HG03378 (cell line): ENCODE data around the gene ZNF784.
A peak's percentile ranks its signal among the peaks of the same experiment; 100 is the strongest.

Experiments
- ATAC-seq: cut with Tn5 transposase; IDR thresholded peaks from one replicate; pipeline ENCODE4 v1.9.1; 2021; ENCODE audit warnings: mild to moderate bottlenecking, moderate library complexity; ENCODE audit not compliant: unreplicated experiment

The ZNF784 gene

GRCh38 chr19:55605207-55605636 lies 19.1 kb downstream of the ZNF784 start:
- peak; percentile 43 for ATAC-seq

GRCh38 chr19:55603581-55604292 lies 20.6 kb downstream of the ZNF784 start:
- no peak for ATAC-seq

GRCh38 chr19:55603115-55603514 lies 21.3 kb downstream of the ZNF784 start:
- no peak for ATAC-seq

- ATAC-seq, result no peak
Observed at GRCh38 chr19:55602104-55603001, 22.0 kb downstream of the ZNF784 start.

GRCh38 chr19:55601084-55601483 lies 23.3 kb downstream of the ZNF784 start:
- ATAC-seq, result no peak

- ATAC-seq, result no peak
Observed at GRCh38 chr19:55600662-55601028, 23.7 kb downstream of the ZNF784 start.

- ATAC-seq, result peak; percentile 42
Observed at GRCh38 chr19:55599842-55600661, 24.3 kb downstream of the ZNF784 start, which contains the start of gene ZNF524. Gene ZNF524 (plus strand): TSS chr19:55600288. CDS start chr19:55602113, 1,825 bp downstream.

- ATAC-seq, result peak; percentile 39
Observed at GRCh38 chr19:55599468-55599841, 24.9 kb downstream of the ZNF784 start, which contains the start of gene FIZ1. Gene FIZ1 (minus strand): TSS chr19:55599517. CDS start chr19:55597865, 1,652 bp downstream.

- peak; percentile 43 for ATAC-seq
Observed at GRCh38 chr19:55598719-55599467, 25.5 kb downstream of the ZNF784 start.

GRCh38 chr19:55598034-55598433 lies 26.3 kb downstream of the ZNF784 start:
- no peak for ATAC-seq

GRCh38 chr19:55597501-55597921 lies 26.9 kb downstream of the ZNF784 start:
- ATAC-seq, result no peak

GRCh38 chr19:55596304-55596703 lies 28.1 kb downstream of the ZNF784 start:
- ATAC-seq, result no peak

GRCh38 chr19:55594996-55595545 lies 29.3 kb downstream of the ZNF784 start:
- ATAC-seq, result no peak

GRCh38 chr19:55593096-55593772 lies 31.1 kb downstream of the ZNF784 start:
- no peak for ATAC-seq

- ATAC-seq, result no peak
Observed at GRCh38 chr19:55592391-55593090, 31.8 kb downstream of the ZNF784 start.

- ATAC-seq, result no peak
Observed at GRCh38 chr19:55591555-55591954, 32.8 kb downstream of the ZNF784 start.

GRCh38 chr19:55590617-55591016 lies 33.7 kb downstream of the ZNF784 start:
- no peak for ATAC-seq

GRCh38 chr19:55590109-55590508 lies 34.3 kb downstream of the ZNF784 start:
- no peak for ATAC-seq

GRCh38 chr19:55588738-55589137 lies 35.6 kb downstream of the ZNF784 start:
- ATAC-seq, result no peak
